HG03066 (cell line): ENCODE results near the gene DDRGK1.

Experiments used
- ATAC-seq: cut with Tn5 transposase; IDR thresholded peaks from one replicate; pipeline ENCODE4 v1.9.1; 2021; ENCODE audit warnings: low read depth; ENCODE audit not compliant: unreplicated experiment

The DDRGK1 gene

GRCh38 chr20:3237011-3237957, 32.8 kb upstream of the DDRGK1 start:
- no peak for ATAC-seq

GRCh38 chr20:3235666-3236324, 31.3 kb upstream of the DDRGK1 start:
- ATAC-seq: no peak

- ATAC-seq: no peak
These were observed 29.6 kb upstream of the DDRGK1 start for GRCh38 chr20:3233991-3234498.

- no peak for ATAC-seq
These were observed 28.9 kb upstream of the DDRGK1 start for GRCh38 chr20:3233131-3233990.

- ATAC-seq: no peak
These were observed 27.6 kb upstream of the DDRGK1 start for GRCh38 chr20:3231889-3232588.

- no peak for ATAC-seq
These were observed 26.6 kb upstream of the DDRGK1 start for GRCh38 chr20:3231116-3231515.

GRCh38 chr20:3229798-3230197, 25.3 kb upstream of the DDRGK1 start:
- ATAC-seq: no peak

GRCh38 chr20:3229158-3229557, 24.7 kb upstream of the DDRGK1 start:
- ATAC-seq: no peak

- no peak for ATAC-seq
These were observed 24.2 kb upstream of the DDRGK1 start for GRCh38 chr20:3228750-3229032.

- no peak for ATAC-seq
These were observed 23.7 kb upstream of the DDRGK1 start for GRCh38 chr20:3227936-3228749.

GRCh38 chr20:3227506-3227905, 23.0 kb upstream of the DDRGK1 start:
- no peak for ATAC-seq

- no peak for ATAC-seq
These were observed 22.4 kb upstream of the DDRGK1 start for GRCh38 chr20:3226864-3227263.

- no peak for ATAC-seq
These were observed 21.6 kb upstream of the DDRGK1 start for GRCh38 chr20:3226093-3226492.

GRCh38 chr20:3224681-3225421, 20.4 kb upstream of the DDRGK1 start:
- no peak for ATAC-seq

- no peak for ATAC-seq
These were observed 19.7 kb upstream of the DDRGK1 start for GRCh38 chr20:3223994-3224680.

GRCh38 chr20:3223651-3223993, 19.1 kb upstream of the DDRGK1 start:
- no peak for ATAC-seq

GRCh38 chr20:3222635-3223600, 18.4 kb upstream of the DDRGK1 start:
- peak; percentile 69 for ATAC-seq
